ENCODE data around the gene AAMP.

The AAMP gene

GRCh38 chr2:218293715-218294429 is 23.9 kb upstream of the AAMP start:
- no peak for DNase-seq (ENCODE audit: low read depth)

GRCh38 chr2:218292048-218293014 is 22.4 kb upstream of the AAMP start, which contains the start of gene TMBIM1:
Gene TMBIM1, minus strand, starts transcription at chr2:218292503. Its CDS starts 10,362 bp downstream, at chr2:218282141.
- peak; percentile 60 for DNase-seq (ENCODE audit: low read depth)

GRCh38 chr2:218291318-218292047 is 21.5 kb upstream of the AAMP start:
- DNase-seq (ENCODE audit: low read depth) = no peak

- peak; percentile 59 for DNase-seq (ENCODE audit: low read depth)
These were observed 20.7 kb upstream of the AAMP start for GRCh38 chr2:218290316-218291261.

- DNase-seq (ENCODE audit: low read depth) = no peak
These were observed 19.8 kb upstream of the AAMP start for GRCh38 chr2:218289639-218290315.

GRCh38 chr2:218286570-218287459 is 16.9 kb upstream of the AAMP start:
- DNase-seq (ENCODE audit: low read depth) = peak; percentile 85

- no peak for DNase-seq (ENCODE audit: low read depth)
These were observed 15.7 kb upstream of the AAMP start for GRCh38 chr2:218285604-218286003.

GRCh38 chr2:218284106-218284811 is 14.3 kb upstream of the AAMP start:
- DNase-seq (ENCODE audit: low read depth) = peak; percentile 58

GRCh38 chr2:218282173-218282991 is 12.4 kb upstream of the AAMP start:
- no peak for DNase-seq (ENCODE audit: low read depth)

GRCh38 chr2:218281449-218281848 is 11.5 kb upstream of the AAMP start:
- DNase-seq (ENCODE audit: low read depth) = no peak

GRCh38 chr2:218280260-218280870 is 10.4 kb upstream of the AAMP start:
- no peak for DNase-seq (ENCODE audit: low read depth)

GRCh38 chr2:218278531-218279360 is 8.8 kb upstream of the AAMP start:
- DNase-seq (ENCODE audit: low read depth) = no peak

GRCh38 chr2:218277921-218278320 is 8.0 kb upstream of the AAMP start:
- no peak for DNase-seq (ENCODE audit: low read depth)

GRCh38 chr2:218276986-218277755 is 7.2 kb upstream of the AAMP start:
- DNase-seq (ENCODE audit: low read depth) = no peak

GRCh38 chr2:218275371-218276072 is 5.6 kb upstream of the AAMP start:
- DNase-seq (ENCODE audit: low read depth) = no peak
